IMR-90 (cell line): Measurements from ENCODE around the gene CLK3. TPM values are rescaled to one million over a fixed set of nuclear protein-coding genes. Genes with fewer than 3 reads are reported as not detected.

ENCODE experiments used
- ATAC-seq: fragments of 200-7000 bp; cut with Tn5 transposase; 2 replicates; pipeline ENCODE4 v1.9.1; 2020; ENCODE audit warnings: low read depth, mild to moderate bottlenecking, moderate library complexity
- BruUV-seq: library from RNA; stranded (reverse); fragments of 400-500 nt; replicated peaks from 2 replicates; lab custom pipeline; 2021; lab: Mats Ljungman, UMichigan
- CTCF ChIA-PET: fragments of 300-600 bp; formaldehyde crosslinking; extraction: SDS; loops from one replicate; lab custom pipeline; 2021; ENCODE audit warnings: antibody characterized with exemption; lab: Yijun Ruan, JAX
- POLR2A ChIA-PET: fragments of 300-600 bp; sonication (Branson Sonifier 250); formaldehyde crosslinking; loops from one replicate; lab custom pipeline; 2022; ENCODE audit warnings: antibody characterized with exemption; ENCODE audit not compliant: unreplicated experiment; lab: Charles Lee
- DNase-seq: peaks from one replicate; pipeline ENCODE4 v3.0.0; 2013
- H2AFZ ChIP-seq: replicated peaks from 2 replicates; pipeline ENCODE3; 2013; ENCODE audit warnings: low read length, mild to moderate bottlenecking; ENCODE audit not compliant: poor library complexity
- H2AK5ac ChIP-seq: 2 replicates; pipeline ENCODE4 v1.6.1; 2013; ENCODE audit warnings: low read depth, low read length, inconsistent platforms
- H2AK9ac ChIP-seq: replicated peaks from 2 replicates; pipeline ENCODE3; 2013; ENCODE audit warnings: mild to moderate bottlenecking, low read depth, low read length, moderate library complexity; ENCODE audit not compliant: poor library complexity
- H2BK120ac ChIP-seq: 2 replicates; pipeline ENCODE4 v1.6.1; 2013; ENCODE audit warnings: low read depth, low read length, inconsistent platforms
- H2BK15ac ChIP-seq: 3 replicates; pipeline ENCODE4 v1.6.1; 2013; ENCODE audit warnings: low read depth, low read length, inconsistent platforms
- H2BK20ac ChIP-seq: 2 replicates; pipeline ENCODE4 v1.6.1; 2013; ENCODE audit warnings: low read depth, mild to moderate bottlenecking, inconsistent platforms, low read length, moderate library complexity
- H2BK5ac ChIP-seq: 2 replicates; pipeline ENCODE4 v1.6.1; 2013; ENCODE audit warnings: mild to moderate bottlenecking, low read depth, low read length, inconsistent platforms; ENCODE audit not compliant: poor library complexity, severe bottlenecking
- H3K14ac ChIP-seq: replicated peaks from 2 replicates; pipeline ENCODE4 v1.6.1; 2013; ENCODE audit warnings: low read depth, low read length, inconsistent platforms
- H3K18ac ChIP-seq: 2 replicates; pipeline ENCODE4 v1.6.1; 2013; ENCODE audit warnings: low read depth, low read length, control low read depth
- H3K23ac ChIP-seq: 2 replicates; pipeline ENCODE4 v1.6.1; 2013; ENCODE audit warnings: low read depth, low read length, inconsistent platforms
- H3K27ac ChIP-seq: 2 replicates; pipeline ENCODE4 v1.5.1; 2013; ENCODE audit warnings: mild to moderate bottlenecking, control low read depth, low read length; ENCODE audit not compliant: insufficient read depth
- H3K27me3 ChIP-seq: 2 replicates; pipeline ENCODE4 v1.6.1; 2013; ENCODE audit warnings: low read length; ENCODE audit not compliant: control insufficient read depth, insufficient read depth
- H3K36me3 ChIP-seq: 2 replicates; pipeline ENCODE4 v1.6.1; 2013; ENCODE audit warnings: low read length, mixed read lengths; ENCODE audit not compliant: control insufficient read depth, insufficient read depth
- H3K4ac ChIP-seq: 2 replicates; pipeline ENCODE4 v1.6.1; 2013; ENCODE audit warnings: low read depth, low read length, inconsistent platforms
- H3K4me1 ChIP-seq: 2 replicates; pipeline ENCODE4 v1.6.1; 2013; ENCODE audit warnings: low read length, mixed read lengths; ENCODE audit not compliant: control insufficient read depth, insufficient read depth
- H3K4me2 ChIP-seq: 2 replicates; pipeline ENCODE4 v1.6.1; 2013; ENCODE audit warnings: low read depth, mild to moderate bottlenecking, control low read depth, low read length, moderate library complexity
- H3K4me3 ChIP-seq: 2 replicates; pipeline ENCODE4 v1.5.1; 2013; ENCODE audit warnings: low read depth, mild to moderate bottlenecking, control low read depth, low read length, moderate library complexity; ENCODE audit not compliant: insufficient read depth
- H3K56ac ChIP-seq: 2 replicates; pipeline ENCODE4 v1.6.1; 2013; ENCODE audit warnings: low read length, inconsistent platforms; ENCODE audit not compliant: insufficient read depth; ENCODE audit errors: extremely low read depth
- H3K79me1 ChIP-seq, 2 experiments: 2 replicates each; pipeline ENCODE4 v1.6.1; 2013; ENCODE audit warnings: low read length in 2 of 2, inconsistent platforms in 1 of 2, low read depth in 1 of 2
- H3K9ac ChIP-seq: 2 replicates; pipeline ENCODE4 v1.6.1; 2013; ENCODE audit warnings: low read depth, low read length, control low read depth
- H3K9me1 ChIP-seq: 2 replicates; pipeline ENCODE4 v1.6.1; 2013; ENCODE audit warnings: low read length, inconsistent platforms; ENCODE audit not compliant: insufficient read depth
- H3K9me3 ChIP-seq: 2 replicates; pipeline ENCODE4 v1.6.1; 2013; ENCODE audit warnings: low read length; ENCODE audit not compliant: control insufficient read depth, insufficient read depth
- H4K20me1 ChIP-seq: 2 replicates; pipeline ENCODE4 v1.6.1; 2013; ENCODE audit warnings: low read length, inconsistent platforms; ENCODE audit not compliant: insufficient read depth
- H4K5ac ChIP-seq: 2 replicates; pipeline ENCODE4 v1.6.1; 2013; ENCODE audit warnings: mild to moderate bottlenecking, low read depth, low read length, control low read depth
- H4K8ac ChIP-seq, 2 experiments: 2 replicates each; pipeline ENCODE4 v1.6.1; 2013; ENCODE audit warnings: low read depth in 2 of 2, low read length in 2 of 2, control low read depth in 1 of 2, inconsistent platforms in 1 of 2
- H4K91ac ChIP-seq: 2 replicates; pipeline ENCODE4 v1.6.1; 2013; ENCODE audit warnings: low read depth, low read length, inconsistent platforms; ENCODE audit not compliant: insufficient read depth
- CHD1 ChIP-seq: IDR thresholded peaks from 2 replicates; pipeline ENCODE4 v1.6.1; 2012; ENCODE audit warnings: low read depth, low read length, improper control_type of control experiment
- MAZ ChIP-seq: IDR thresholded peaks from 2 replicates; pipeline ENCODE4 v1.6.1; 2012; ENCODE audit warnings: low read depth, mild to moderate bottlenecking, low read length, improper control_type of control experiment, moderate library complexity, borderline replicate concordance
- RFX5 ChIP-seq: IDR thresholded peaks from 2 replicates; pipeline ENCODE4 v1.8.0; 2012; ENCODE audit warnings: low read depth, mild to moderate bottlenecking, low read length, moderate library complexity
- WGBS, 2 experiments: methylation state at CpG; one replicate each; pipeline versions ENCODE4 v1.1.5 to v1.1.7; 2013; ENCODE audit warnings: missing lambda C conversion rate in 2 of 2; ENCODE audit not compliant: insufficient read length in 1 of 2; ENCODE audit errors: extremely low coverage in 2 of 2; 5-methylcytosine and 5-hydroxymethylcytosine counted together
- dilution Hi-C: fragments of 300-500 bp; cut with HindIII; formaldehyde crosslinking; loops from one replicate; pipeline ENCODE4 v1.14.3; 2018; ENCODE audit warnings: low sequenced_read_pairs; ENCODE audit not compliant: unreplicated experiment
- in situ Hi-C: fragments of 300-500 bp; cut with MboI; formaldehyde crosslinking; loops from 3 replicates; pipeline ENCODE4 v1.14.3; 2019; ENCODE audit warnings: low sequenced_read_pairs, inconsistent platforms, mixed read lengths
- intact Hi-C: fragments of 100-400 bp; cut with micrococcal nuclease; formaldehyde crosslinking; loops from 2 replicates; pipeline ENCODE4 v1.10.0; 2022
- polyA plus RNA-seq, 3 experiments: library from polyadenylated mRNA; depleted of rRNA; stranded (reverse); fragments of >200 nt; gene quantifications; 2 replicates each; pipeline ENCODE4 v1.2.3, GENCODE V29; 2012; ENCODE audit warnings: low replicate concordance in 1 of 3
- total RNA-seq: library from RNA; depleted of rRNA; stranded (reverse); fragments of >200 nt; gene quantifications from 2 replicates; pipeline ENCODE4 v1.2.3, GENCODE V29; 2012

The CLK3 gene
- total and polyA plus RNA-seq, 2 of the 4 experiments (the other 2 are of a cell fraction), result 84.7 to 117 TPM

DNA sequence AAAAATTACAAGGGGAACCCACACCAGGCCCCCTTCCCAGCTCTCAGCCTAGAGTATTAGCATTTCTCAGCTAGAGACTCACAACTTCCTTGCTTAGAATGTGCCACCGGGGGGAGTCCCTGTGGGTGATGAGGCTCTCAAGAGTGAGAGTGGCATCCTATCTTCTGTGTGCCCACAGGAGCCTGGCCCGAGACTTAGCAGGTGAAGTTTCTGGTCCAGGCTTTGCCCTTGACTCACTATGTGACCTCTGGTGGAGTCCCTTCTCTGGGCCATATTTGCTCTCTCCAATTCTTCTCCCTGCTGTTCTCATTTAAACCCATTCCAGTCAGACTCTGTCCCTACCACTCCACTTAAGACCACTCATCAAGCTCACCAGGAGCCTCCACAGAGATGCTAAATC, 18.1 kb downstream of the CLK3 start:
- TF ChIP-seq CHD1 (no peak), RFX5 (no peak), MAZ (no peak)
- intact Hi-C loops (no loop called here), in situ Hi-C loops (no loop called here), dilution Hi-C loops (no loop called here)
- Histone ChIP-seq H3K23ac (no peak overlapping the region), H3K9me1 (no peaks in the 10 kb centered on the region), H2BK5ac (no peak overlapping the region), H3K27ac (no peak overlapping the region), H2AK5ac (no peak overlapping the region), H3K18ac (no peak overlapping the region), H3K27me3 (no peaks in the 10 kb centered on the region), H3K36me3 (peaks cover 64% of the 10 kb centered on the region), H3K9me3 (no peaks in the 10 kb centered on the region), H3K79me1 (peaks cover 0 to 13% of the 10 kb centered on the region in 2 experiments; a peak in 3 of 4 replicates), H4K8ac (no peak overlapping the region), H3K56ac (no peak overlapping the region), H3K4me1 (no peaks in the 10 kb centered on the region), H2BK20ac (no peak overlapping the region), H3K4me3 (no peak overlapping the region), H2BK120ac (no peak overlapping the region), H4K20me1 (peaks cover 34% of the 10 kb centered on the region), H2AK9ac (no peak overlapping the region), H2AFZ (no peak overlapping the region), H2BK15ac (no peak overlapping the region), H3K9ac (no peak overlapping the region), H3K4me2 (no peak overlapping the region), H4K91ac (no peak overlapping the region), H4K5ac (no peak overlapping the region), H3K4ac (no peak overlapping the region), H3K14ac (no peak overlapping the region)
- ChIA-PET CTCF (interaction anchor here (0.6 to 2.4 kb wide), 2 partner anchors 136 to 976 kb away, joined by 3 to 21 read pairs; no protein-coding TSS in a partner anchor), POLR2A (no interaction called here)
- no peak for DNase-seq
- no peak for ATAC-seq
- BruUV-seq, result no TSS peak
- 100% methylated on average over 1 of the region's 2 CpGs; no CpG with 5 or more reads in 1 of the 2 experiments for WGBS, 2 experiments
